Measurements from ENCODE around the gene LRRC46.

LRRC46 gene

GRCh38 chr17:47810200-47810821, 21.2 kb upstream of the LRRC46 start:
- no peak for DNase-seq (ENCODE audit: low read depth)

GRCh38 chr17:47810901-47811635, 20.4 kb upstream of the LRRC46 start:
- DNase-seq (ENCODE audit: low read depth): no peak

- no peak for DNase-seq (ENCODE audit: low read depth)
These were observed 19.8 kb upstream of the LRRC46 start for GRCh38 chr17:47811709-47812108.

- no peak for DNase-seq (ENCODE audit: low read depth)
These were observed 19.1 kb upstream of the LRRC46 start for GRCh38 chr17:47812146-47812920.

- DNase-seq (ENCODE audit: low read depth): no peak
These were observed 18.4 kb upstream of the LRRC46 start for GRCh38 chr17:47813077-47813476.

GRCh38 chr17:47813512-47814031, 17.9 kb upstream of the LRRC46 start:
- DNase-seq (ENCODE audit: low read depth): no peak

GRCh38 chr17:47815106-47815918, 16.2 kb upstream of the LRRC46 start:
- no peak for DNase-seq (ENCODE audit: low read depth)

GRCh38 chr17:47816111-47816735, 15.2 kb upstream of the LRRC46 start:
- no peak for DNase-seq (ENCODE audit: low read depth)

- no peak for DNase-seq (ENCODE audit: low read depth)
These were observed 14.5 kb upstream of the LRRC46 start for GRCh38 chr17:47816947-47817346.

- DNase-seq (ENCODE audit: low read depth): no peak
These were observed 13.3 kb upstream of the LRRC46 start for GRCh38 chr17:47818002-47818695.

GRCh38 chr17:47819475-47819874, 12.0 kb upstream of the LRRC46 start:
- no peak for DNase-seq (ENCODE audit: low read depth)

- no peak for DNase-seq (ENCODE audit: low read depth)
These were observed 11.3 kb upstream of the LRRC46 start for GRCh38 chr17:47820033-47820789.

GRCh38 chr17:47821031-47821423, 10.4 kb upstream of the LRRC46 start:
- no peak for DNase-seq (ENCODE audit: low read depth)

- DNase-seq (ENCODE audit: low read depth): peak; percentile 41
These were observed 9.8 kb upstream of the LRRC46 start, which contains the start of gene OSBPL7 for GRCh38 chr17:47821424-47822391. Gene OSBPL7 (minus strand): TSS chr17:47821794. CDS start chr17:47820278, 1,516 bp downstream.

GRCh38 chr17:47822785-47823184, 8.7 kb upstream of the LRRC46 start:
- no peak for DNase-seq (ENCODE audit: low read depth)

GRCh38 chr17:47823519-47823918, 8.0 kb upstream of the LRRC46 start:
- no peak for DNase-seq (ENCODE audit: low read depth)

GRCh38 chr17:47829870-47830269, 1.6 kb upstream of the LRRC46 start:
- DNase-seq (ENCODE audit: low read depth): no peak

- DNase-seq (ENCODE audit: low read depth): no peak
These were observed 971 bp upstream of the LRRC46 start for GRCh38 chr17:47830396-47831002.

Data from stimulated activated CD8-positive, alpha-beta memory T cell treated with anti-CD3 and anti-CD28 coated beads, Interleukin-7, amount 100 ng/mL, for 24 hours (primary cell).